Stimulated activated CD4-positive, alpha-beta T cell treated with anti-CD3 and anti-CD28 coated beads, Interleukin-12 subunit alpha, Interleukin-12 subunit beta, amount 100 ng/mL, for 48 hours (primary cell): ENCODE measurements around the gene PLCB3.

Experiments
- DNase-seq, 3 donors: peaks; one replicate each; pipeline ENCODE4 v3.0.0-alpha.2; 2020; ENCODE audit warnings: low read depth in 2 of 3, low spot score in 1 of 3

The PLCB3 gene

DNA sequence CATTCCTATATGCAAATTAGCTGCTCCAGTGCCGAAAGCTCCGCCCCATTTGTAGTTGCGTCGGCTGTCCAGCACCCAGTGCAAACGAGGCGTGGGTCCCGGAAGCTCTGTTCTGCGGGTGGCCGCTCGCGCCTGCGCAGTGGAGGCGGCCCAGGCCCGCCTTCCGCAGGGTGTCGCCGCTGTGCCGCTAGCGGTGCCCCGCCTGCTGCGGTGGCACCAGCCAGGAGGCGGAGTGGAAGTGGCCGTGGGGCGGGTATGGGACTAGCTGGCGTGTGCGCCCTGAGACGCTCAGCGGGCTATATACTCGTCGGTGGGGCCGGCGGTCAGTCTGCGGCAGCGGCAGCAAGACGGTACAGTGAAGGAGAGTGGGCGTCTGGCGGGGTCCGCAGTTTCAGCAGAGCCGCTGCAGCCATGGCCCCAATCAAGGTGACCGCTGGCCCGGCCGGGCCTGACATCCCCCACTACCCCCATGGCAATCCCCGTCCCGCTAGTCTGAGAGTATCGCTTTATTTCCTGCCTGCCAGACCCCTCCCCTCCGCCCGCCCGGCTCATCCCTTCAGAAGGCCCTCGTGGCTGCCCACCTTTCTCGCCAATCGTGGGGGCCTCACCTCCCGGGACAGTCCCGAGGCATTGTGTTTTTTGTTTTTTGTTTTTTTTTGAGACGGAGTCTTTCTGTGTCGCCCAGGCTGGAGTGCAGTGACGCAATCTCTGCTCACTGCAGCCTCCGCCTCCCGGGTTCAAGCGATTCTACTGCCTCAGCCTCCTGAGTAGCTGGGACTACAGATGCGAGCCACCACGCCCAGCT is 66.8 kb downstream of the PLCB3 start, which contains the start of gene PRDX5:
Gene PRDX5 (plus strand): TSS at position 161 of the 805 bp plus-strand sequence. CDS start 95 bp downstream, at position 256.
- DNase-seq: peak; percentile 89 to 94 (median 92)
